CD4-positive, alpha-beta T cell treated with Interleukin-6 for 4 hours (primary cell): ENCODE data around the gene FURIN.
"Not testable (repeated sequence)": the region's sequence is repeated elsewhere in the genome, so short reads cannot be mapped to it uniquely, and the experiment has no call there.

Experiments used
- DNase-seq: peaks from one replicate; pipeline ENCODE4 v3.0.0-alpha.2; 2020; ENCODE audit warnings: mixed read lengths

Gene FURIN

DNA sequence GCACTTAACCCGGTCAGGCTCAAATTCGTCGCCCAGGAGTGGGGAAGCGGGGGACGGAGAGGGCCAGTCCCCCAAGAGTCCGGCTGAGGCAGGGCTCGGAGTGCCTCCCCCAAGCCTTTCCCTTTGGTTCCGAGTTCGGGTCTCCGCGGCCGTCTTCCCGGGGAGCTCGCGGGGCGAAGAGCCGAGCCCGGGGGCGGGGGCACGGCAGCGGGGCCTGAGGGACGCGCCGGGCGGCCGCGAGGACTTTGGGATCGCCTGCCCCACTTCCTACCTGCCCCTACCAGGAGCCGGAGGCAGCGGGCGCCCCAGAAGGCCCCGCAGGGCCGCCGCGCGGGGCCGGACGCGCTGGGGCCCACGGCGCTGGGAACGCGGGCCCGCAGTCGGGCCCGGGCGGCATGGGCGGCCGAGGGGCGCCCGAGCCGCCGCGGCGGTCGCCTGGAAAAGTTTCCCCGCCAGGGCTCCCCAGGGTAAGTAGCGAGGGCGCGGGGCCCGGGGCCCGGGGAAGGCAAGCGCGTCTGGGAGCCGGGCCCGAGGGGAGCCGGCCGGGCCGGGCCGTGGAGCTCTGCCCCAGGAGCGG is 2.8 kb downstream of the FURIN start:
- DNase-seq, result peak; percentile 49

DNA sequence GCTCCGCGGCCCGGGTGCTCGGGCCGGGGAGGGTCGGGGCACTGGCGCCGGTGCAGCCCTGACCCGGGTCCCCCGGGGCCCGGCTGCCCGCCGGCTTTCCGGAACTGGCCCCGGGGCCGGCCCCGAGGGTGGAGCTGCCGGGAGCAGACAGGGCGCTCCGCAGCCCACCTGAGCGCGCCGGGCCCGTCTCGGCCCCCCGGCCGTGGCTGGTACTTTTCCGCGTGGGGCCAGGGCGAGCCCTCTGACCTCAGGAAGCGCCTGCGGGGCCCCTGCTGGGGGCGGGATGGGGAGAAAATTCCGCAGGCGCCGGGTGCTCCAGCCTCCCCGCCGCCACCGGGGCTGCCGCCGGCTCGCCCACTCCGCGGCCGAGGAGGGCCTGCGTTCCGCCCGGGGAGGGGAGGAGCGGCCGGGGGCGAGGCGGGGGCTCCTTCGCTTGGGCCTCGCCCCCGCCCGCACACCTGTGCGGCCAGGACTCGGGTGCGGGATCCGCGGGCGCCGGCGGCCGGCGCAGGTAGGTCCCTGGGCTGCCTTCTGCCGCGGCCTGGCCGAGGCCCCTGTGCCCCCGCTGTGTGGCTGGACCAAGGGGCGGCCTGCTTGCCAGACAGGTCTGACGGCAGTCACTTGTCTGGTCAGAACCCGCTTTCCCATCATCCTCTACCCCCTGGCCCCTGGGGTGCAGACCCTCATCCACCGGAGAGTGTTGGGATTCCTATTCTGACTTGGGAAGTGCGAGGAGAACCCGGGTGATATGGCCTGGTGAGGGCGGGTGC is 3.5 kb downstream of the FURIN start:
- peak; percentile 35 for DNase-seq

DNA sequence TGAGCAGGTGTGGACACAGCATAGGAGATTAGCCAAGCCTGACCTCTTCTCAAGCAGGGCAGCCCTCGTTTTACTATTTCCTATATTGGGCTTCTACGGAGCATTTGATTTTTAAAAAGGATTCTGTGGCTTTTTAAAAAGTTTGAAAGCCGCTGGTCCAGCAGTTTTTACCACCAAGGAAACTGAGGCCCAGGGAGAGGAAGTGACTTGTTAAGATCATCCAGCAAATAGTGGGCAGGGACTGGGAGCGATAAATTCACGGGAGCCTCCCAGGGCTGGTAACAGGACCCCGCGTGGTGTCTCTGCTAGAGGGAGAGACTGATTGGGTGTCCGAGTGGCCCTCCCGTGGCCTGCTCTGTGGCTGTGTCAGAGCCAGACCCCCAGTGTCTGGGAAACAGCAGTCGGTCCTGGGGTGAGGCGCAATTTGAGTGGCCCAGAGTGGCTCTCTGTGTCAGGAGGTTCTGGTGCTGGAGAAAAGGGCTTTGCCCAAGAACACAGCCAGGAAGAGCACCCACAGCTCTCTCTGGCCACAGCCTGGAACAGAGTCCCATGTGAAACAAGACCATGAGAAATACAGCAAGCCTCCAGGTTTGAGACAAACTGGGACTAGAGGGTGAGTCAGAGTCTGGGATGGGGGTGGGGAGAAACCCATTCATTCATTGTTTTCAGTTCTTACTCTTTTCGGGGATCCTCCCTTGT is 4.2 kb downstream of the FURIN start:
- peak; percentile 61 for DNase-seq

DNA sequence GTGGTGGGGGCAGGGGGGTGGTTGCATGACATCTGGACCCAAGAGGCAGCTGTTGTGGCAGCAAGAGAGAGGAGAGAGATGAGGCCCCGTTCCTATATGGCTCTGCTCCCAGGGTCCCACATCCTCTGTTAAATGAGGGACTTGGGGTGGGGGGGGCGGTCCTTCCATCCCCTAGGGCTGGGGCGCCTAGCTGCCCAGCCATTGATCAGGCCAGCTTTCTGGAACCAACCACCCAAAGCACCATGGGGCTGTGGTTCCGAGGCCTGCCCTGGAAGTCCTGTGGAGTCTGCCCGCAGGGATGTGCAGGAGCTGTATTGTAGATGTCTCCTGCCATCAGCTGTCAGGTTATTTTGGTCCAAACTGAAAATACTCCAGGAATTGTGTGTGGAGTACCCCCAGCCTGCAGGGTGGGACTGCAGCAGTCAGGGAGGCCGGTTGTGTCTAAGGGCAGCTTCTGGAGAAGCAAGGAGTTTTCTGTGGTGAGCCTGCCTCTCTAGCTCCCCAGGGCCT is 5.2 kb downstream of the FURIN start:
- no peak for DNase-seq

- DNase-seq, result no peak
Measured at GRCh38 chr15:90873998-90874605, 5.7 kb downstream of the FURIN start.

DNA sequence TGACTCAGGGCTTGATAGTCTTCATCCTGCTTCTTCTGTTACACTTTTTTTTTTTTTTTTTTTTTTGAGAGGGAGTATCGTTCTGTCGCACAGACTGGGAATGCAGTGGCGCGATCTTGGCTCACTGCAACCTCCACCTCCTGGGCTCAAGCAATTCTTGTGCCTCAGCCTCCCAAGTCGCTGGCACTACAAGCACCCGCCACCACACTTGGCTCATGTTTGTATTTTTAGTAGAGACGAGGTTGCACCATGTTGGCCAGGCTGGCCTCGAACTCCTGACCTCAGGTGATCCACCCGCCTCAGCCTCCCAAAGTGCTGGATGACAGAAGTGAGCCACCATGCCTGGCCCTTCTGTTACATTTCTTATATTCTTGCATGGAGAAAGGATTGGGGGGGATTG is 6.6 kb downstream of the FURIN start:
- DNase-seq, result not testable (repeated sequence)

GRCh38 chr15:90875549-90875981 is 7.2 kb downstream of the FURIN start:
- no peak for DNase-seq

- no peak for DNase-seq
Measured at GRCh38 chr15:90876046-90876445, 7.7 kb downstream of the FURIN start.

GRCh38 chr15:90876512-90877170 is 8.3 kb downstream of the FURIN start:
- DNase-seq, result no peak

DNA sequence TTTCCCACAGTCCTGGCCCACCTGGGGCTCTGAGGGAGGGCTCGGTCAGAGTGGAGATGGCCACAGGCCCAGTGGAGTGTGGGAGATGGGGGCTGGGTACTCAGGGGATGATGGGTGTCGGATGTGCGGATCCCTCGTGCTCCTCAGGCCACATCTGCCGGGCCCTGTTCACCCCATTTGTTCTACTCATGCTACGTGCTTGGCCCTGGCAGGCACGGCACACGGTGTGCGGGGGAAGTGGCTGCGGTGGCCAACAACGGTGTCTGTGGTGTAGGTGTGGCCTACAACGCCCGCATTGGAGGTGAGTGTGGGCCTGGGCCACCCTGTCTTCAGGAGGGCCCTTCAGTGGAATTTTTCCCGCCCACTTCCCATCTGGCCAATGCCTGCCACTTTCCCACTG is 8.9 kb downstream of the FURIN start:
- no peak for DNase-seq

GRCh38 chr15:90877996-90878395 is 9.6 kb downstream of the FURIN start:
- no peak for DNase-seq

DNA sequence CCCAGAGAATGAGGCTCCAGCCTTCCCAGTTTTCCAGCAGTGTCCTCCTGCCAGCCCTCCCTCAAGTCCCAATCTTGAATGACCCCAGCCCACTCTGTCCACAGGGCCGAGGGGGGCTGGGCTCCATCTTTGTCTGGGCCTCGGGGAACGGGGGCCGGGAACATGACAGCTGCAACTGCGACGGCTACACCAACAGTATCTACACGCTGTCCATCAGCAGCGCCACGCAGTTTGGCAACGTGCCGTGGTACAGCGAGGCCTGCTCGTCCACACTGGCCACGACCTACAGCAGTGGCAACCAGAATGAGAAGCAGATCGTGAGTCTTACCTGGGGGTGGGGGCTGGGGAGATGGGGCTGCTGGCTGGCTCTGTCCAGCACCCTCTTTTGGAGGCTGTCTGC is 10.3 kb downstream of the FURIN start:
- no peak for DNase-seq

DNA sequence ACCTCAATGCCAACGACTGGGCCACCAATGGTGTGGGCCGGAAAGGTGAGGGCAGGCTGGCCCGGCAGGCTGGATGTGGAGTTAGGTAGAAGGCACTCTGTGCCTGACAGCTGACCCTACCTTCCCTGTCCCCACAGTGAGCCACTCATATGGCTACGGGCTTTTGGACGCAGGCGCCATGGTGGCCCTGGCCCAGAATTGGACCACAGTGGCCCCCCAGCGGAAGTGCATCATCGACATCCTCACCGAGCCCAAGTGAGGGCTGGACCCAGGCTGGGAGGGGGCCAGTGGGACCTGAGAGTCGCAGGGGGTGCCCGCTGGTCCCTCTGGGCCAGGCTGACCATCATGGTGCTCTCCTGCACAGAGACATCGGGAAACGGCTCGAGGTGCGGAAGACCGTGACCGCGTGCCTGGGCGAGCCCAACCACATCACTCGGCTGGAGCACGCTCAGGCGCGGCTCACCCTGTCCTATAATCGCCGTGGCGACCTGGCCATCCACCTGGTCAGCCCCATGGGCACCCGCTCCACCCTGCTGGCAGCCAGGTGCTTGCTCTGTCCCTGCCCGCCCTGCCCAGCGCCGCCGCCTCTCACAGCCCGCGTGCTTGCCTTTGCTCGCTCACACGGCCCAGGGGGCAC is 11.5 kb downstream of the FURIN start:
- no peak for DNase-seq

- DNase-seq, result no peak
Measured at GRCh38 chr15:90880381-90881145, 12.2 kb downstream of the FURIN start.

DNA sequence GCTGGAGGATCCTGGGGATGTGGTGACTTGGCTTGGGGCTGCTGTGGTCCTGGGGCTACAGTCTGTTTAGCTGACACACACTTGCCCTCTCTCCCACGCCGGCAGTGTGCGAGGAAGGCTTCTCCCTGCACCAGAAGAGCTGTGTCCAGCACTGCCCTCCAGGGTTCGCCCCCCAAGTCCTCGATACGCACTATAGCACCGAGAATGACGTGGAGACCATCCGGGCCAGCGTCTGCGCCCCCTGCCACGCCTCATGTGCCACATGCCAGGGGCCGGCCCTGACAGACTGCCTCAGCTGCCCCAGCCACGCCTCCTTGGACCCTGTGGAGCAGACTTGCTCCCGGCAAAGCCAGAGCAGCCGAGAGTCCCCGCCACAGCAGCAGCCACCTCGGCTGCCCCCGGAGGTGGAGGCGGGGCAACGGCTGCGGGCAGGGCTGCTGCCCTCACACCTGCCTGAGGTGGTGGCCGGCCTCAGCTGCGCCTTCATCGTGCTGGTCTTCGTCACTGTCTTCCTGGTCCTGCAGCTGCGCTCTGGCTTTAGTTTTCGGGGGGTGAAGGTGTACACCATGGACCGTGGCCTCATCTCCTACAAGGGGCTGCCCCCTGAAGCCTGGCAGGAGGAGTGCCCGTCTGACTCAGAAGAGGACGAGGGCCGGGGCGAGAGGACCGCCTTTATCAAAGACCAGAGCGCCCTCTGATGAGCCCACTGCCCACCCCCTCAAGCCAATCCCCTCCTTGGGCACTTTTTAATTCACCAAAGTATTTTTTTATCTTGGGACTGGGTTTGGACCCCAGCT is 13.0 kb downstream of the FURIN start:
- DNase-seq, result no peak

GRCh38 chr15:90881978-90882721 is 13.8 kb downstream of the FURIN start:
- no peak for DNase-seq

GRCh38 chr15:90882781-90883525 is 14.6 kb downstream of the FURIN start:
- no peak for DNase-seq

DNA sequence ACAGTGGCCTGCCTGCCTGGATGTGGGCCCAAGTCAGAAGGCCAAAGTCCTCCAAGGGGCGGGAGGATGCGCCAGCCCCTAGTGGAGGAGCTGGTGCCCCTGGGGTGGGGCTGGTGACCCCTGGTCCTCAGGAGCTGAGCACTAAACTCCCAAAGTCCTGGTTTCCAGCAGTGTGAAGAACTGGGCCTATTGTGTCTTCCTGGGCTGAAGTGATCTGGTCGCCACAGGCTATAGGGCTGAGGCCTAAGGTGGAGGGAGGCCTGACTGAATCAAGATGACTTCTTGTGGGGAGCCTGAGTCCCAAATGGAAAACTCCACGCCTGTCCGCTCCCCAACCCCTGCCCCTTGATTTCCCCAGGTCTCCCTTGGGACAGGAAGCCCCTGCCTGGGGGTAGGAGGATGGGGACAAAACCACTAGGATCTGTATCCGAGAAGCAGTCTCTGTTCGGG is 15.2 kb downstream of the FURIN start:
- no peak for DNase-seq
